Stimulated activated CD4-positive, alpha-beta T cell treated with anti-CD3 and anti-CD28 coated beads, TNF-alpha, amount 100 ng/mL, for 1 hour (primary cell): ENCODE data around the gene SH3TC2.

Source experiments
- DNase-seq, 3 donors: peaks; one replicate each; pipeline ENCODE4 v3.0.0-alpha.2; 2020; ENCODE audit warnings: low read depth in 3 of 3, low spot score in 1 of 3

Gene SH3TC2

GRCh38 chr5:149002053-149002452 is 60.8 kb downstream of the SH3TC2 start:
- no peak for DNase-seq

GRCh38 chr5:149001162-149001561 is 61.7 kb downstream of the SH3TC2 start:
- DNase-seq, result no peak

- no peak for DNase-seq
These were observed 63.1 kb downstream of the SH3TC2 start for GRCh38 chr5:148999741-149000140.

GRCh38 chr5:148998174-148998797 is 64.6 kb downstream of the SH3TC2 start:
- DNase-seq, result no peak

GRCh38 chr5:148996270-148996669 is 66.6 kb downstream of the SH3TC2 start:
- DNase-seq, result no peak

GRCh38 chr5:148995791-148996190 is 67.1 kb downstream of the SH3TC2 start:
- DNase-seq, result no peak

- DNase-seq, result no peak
These were observed 69.5 kb downstream of the SH3TC2 start for GRCh38 chr5:148993283-148993936.

GRCh38 chr5:148992265-148992664 is 70.6 kb downstream of the SH3TC2 start:
- DNase-seq, result no peak

- no peak for DNase-seq
These were observed 71.3 kb downstream of the SH3TC2 start for GRCh38 chr5:148991566-148991965.

- DNase-seq, result no peak
These were observed 72.0 kb downstream of the SH3TC2 start for GRCh38 chr5:148990817-148991216.

- DNase-seq, result no peak
These were observed 73.3 kb downstream of the SH3TC2 start for GRCh38 chr5:148989567-148989966.

- DNase-seq, result no peak
These were observed 74.5 kb downstream of the SH3TC2 start for GRCh38 chr5:148988328-148988727.

- DNase-seq, result no peak
These were observed 76.2 kb downstream of the SH3TC2 start for GRCh38 chr5:148986636-148987035.

GRCh38 chr5:148984345-148984744 is 78.5 kb downstream of the SH3TC2 start:
- no peak for DNase-seq

- no peak for DNase-seq
These were observed 81.5 kb downstream of the SH3TC2 start for GRCh38 chr5:148981353-148981752.

- no peak for DNase-seq
These were observed 82.1 kb downstream of the SH3TC2 start for GRCh38 chr5:148980731-148981130.

GRCh38 chr5:148979083-148979723 is 83.7 kb downstream of the SH3TC2 start:
- DNase-seq, result no peak

GRCh38 chr5:148978370-148979082 is 84.3 kb downstream of the SH3TC2 start:
- DNase-seq, result no peak

- no peak for DNase-seq
These were observed 86.1 kb downstream of the SH3TC2 start for GRCh38 chr5:148976569-148977381.

- no peak for DNase-seq
These were observed 88.1 kb downstream of the SH3TC2 start for GRCh38 chr5:148974642-148975327.
